PC-9 (cell line): ENCODE data around the gene PIM1. TPM values are rescaled to one million over a fixed set of nuclear protein-coding genes. Genes with fewer than 3 reads are reported as not detected.
A peak's percentile ranks its signal among the peaks of the same experiment; 100 is the strongest.

ENCODE experiments used
- BruUV-seq: library from RNA; stranded (reverse); fragments of 400-500 nt; replicated peaks from 2 replicates; lab custom pipeline; 2021; lab: Mats Ljungman, UMichigan
- CTCF ChIA-PET: fragments of 300-600 bp; sonication (Branson Sonifier 250); formaldehyde crosslinking; loops from one replicate; lab custom pipeline; 2022; ENCODE audit warnings: antibody characterized with exemption; lab: Charles Lee
- POLR2A ChIA-PET: fragments of 300-600 bp; sonication (Branson Sonifier 250); formaldehyde crosslinking; loops from one replicate; lab custom pipeline; 2022; ENCODE audit warnings: antibody characterized with exemption; ENCODE audit not compliant: unreplicated experiment; lab: Charles Lee
- DNase-seq, 2 experiments: peaks; one replicate each; pipeline versions ENCODE4 v3.0.0 to v3.0.0-alpha.2; 2015 to 2022; ENCODE audit warnings: mixed read lengths in 1 of 2
- H2AFZ ChIP-seq: fragments of 200-600 bp; sonication (generic); 2 replicates; pipeline ENCODE4 v1.8.1; 2017; ENCODE audit warnings: antibody characterized with exemption
- H3F3A ChIP-seq: fragments of 200-600 bp; sonication (generic); 2 replicates; pipeline ENCODE4 v1.8.1; 2017; ENCODE audit warnings: antibody characterized with exemption, mild to moderate bottlenecking, low read depth; ENCODE audit not compliant: insufficient read depth
- H3K27ac ChIP-seq: fragments of 200-600 bp; sonication (generic); 2 replicates; pipeline ENCODE4 v1.6.1; 2016; ENCODE audit warnings: mixed run types
- H3K27me3 ChIP-seq: fragments of 200-600 bp; sonication (generic); 2 replicates; pipeline ENCODE4 v1.6.1; 2016; ENCODE audit warnings: low read depth, mixed run types; ENCODE audit not compliant: insufficient read depth
- H3K36me3 ChIP-seq: fragments of 200-600 bp; sonication (generic); 2 replicates; pipeline ENCODE4 v1.6.1; 2016; ENCODE audit warnings: low read depth, mixed run types
- H3K4me1 ChIP-seq: fragments of 200-600 bp; sonication (generic); replicated peaks from 2 replicates; pipeline ENCODE4 v1.6.1; 2016; ENCODE audit warnings: mixed run types; ENCODE audit not compliant: insufficient read depth
- H3K4me2 ChIP-seq: fragments of 200-600 bp; sonication (generic); 2 replicates; pipeline ENCODE4 v1.6.1; 2017; ENCODE audit warnings: mixed run types
- H3K4me3 ChIP-seq: fragments of 200-600 bp; sonication (generic); 2 replicates; pipeline ENCODE4 v1.6.1; 2016; ENCODE audit warnings: mixed run types
- H3K79me2 ChIP-seq: fragments of 200-600 bp; sonication (generic); 2 replicates; pipeline ENCODE4 v1.6.1; 2017; ENCODE audit warnings: low read depth, mixed run types
- H3K9me2 ChIP-seq: fragments of 200-600 bp; sonication (generic); 2 replicates; pipeline ENCODE4 v1.8.1; 2017; ENCODE audit warnings: mild to moderate bottlenecking; ENCODE audit not compliant: insufficient read depth
- H3K9me3 ChIP-seq: fragments of 200-600 bp; sonication (generic); 2 replicates; pipeline ENCODE4 v1.8.1; 2016; ENCODE audit warnings: low read depth; ENCODE audit not compliant: insufficient read depth
- H4K20me1 ChIP-seq: fragments of 200-600 bp; sonication (generic); 2 replicates; pipeline ENCODE4 v1.8.1; 2017; ENCODE audit not compliant: insufficient read depth
- EZH2 ChIP-seq: fragments of 200-600 bp; sonication (generic); IDR thresholded peaks from 2 replicates; pipeline ENCODE4 v1.8.0; 2017; ENCODE audit warnings: antibody characterized with exemption, low read depth
- intact Hi-C: fragments of 100-400 bp; cut with micrococcal nuclease; formaldehyde crosslinking; loops from one replicate; pipeline ENCODE4 v1.10.0; 2022; ENCODE audit not compliant: unreplicated experiment
- total RNA-seq: library from RNA; stranded (reverse); gene quantifications from 2 replicates; pipeline ENCODE4 v1.2.3, GENCODE V29; 2021
- TF ChIP-seq, protein P1 (sequence below): fragments of 200-600 bp; sonication (generic); conservative IDR thresholded peaks from 2 replicates; pipeline ENCODE4 v1.6.1; 2017; ENCODE audit warnings: mixed run types, antibody characterized with exemption, mild to moderate bottlenecking, moderate library complexity

The PIM1 gene
- total RNA-seq, 1 experiment from 2014 or later: 51.0 TPM

DNA sequence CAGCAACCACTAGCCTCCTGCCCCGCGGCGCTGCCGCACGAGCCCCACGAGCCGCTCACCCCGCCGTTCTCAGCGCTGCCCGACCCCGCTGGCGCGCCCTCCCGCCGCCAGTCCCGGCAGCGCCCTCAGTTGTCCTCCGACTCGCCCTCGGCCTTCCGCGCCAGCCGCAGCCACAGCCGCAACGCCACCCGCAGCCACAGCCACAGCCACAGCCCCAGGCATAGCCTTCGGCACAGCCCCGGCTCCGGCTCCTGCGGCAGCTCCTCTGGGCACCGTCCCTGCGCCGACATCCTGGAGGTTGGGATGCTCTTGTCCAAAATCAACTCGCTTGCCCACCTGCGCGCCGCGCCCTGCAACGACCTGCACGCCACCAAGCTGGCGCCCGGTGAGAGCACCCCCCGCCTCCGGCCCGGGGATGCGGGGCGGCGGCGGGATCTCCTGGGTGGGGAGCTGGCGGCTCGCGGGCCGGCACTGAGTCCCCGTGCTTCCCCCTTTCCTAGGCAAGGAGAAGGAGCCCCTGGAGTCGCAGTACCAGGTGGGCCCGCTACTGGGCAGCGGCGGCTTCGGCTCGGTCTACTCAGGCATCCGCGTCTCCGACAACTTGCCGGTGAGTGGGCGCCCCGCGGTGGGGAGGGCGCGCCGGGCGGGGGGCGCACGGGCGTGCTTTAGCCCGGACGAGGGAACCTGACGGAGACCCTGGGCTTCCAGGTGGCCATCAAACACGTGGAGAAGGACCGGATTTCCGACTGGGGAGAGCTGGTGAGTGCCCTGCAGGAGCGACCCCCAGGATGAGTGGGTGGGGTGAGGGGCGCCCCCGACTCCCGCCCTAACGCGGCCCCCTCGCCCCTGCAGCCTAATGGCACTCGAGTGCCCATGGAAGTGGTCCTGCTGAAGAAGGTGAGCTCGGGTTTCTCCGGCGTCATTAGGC, 585 bp downstream of the PIM1 start:
- H3K4me2 ChIP-seq: peak overlapping the region; percentile 91
- peak overlapping the region; percentile 64 for H3K4me3 ChIP-seq
- CTCF ChIA-PET: interaction anchor here (0.7 to 1.4 kb wide), 4 partner anchors 39 to 149 kb away, joined by 3 to 6 read pairs (median 4); no protein-coding TSS in a partner anchor
- intact Hi-C loops: no loop called here
- H3K27me3 ChIP-seq: no peaks in the 10 kb centered on the region
- H3K9me2 ChIP-seq: no peaks in the 10 kb centered on the region
- H4K20me1 ChIP-seq: peaks cover 31% of the 10 kb centered on the region
- H3K79me2 ChIP-seq: peaks cover 40% of the 10 kb centered on the region
- H3K36me3 ChIP-seq: peaks cover 39% of the 10 kb centered on the region
- H3K9me3 ChIP-seq: no peaks in the 10 kb centered on the region
- H3F3A ChIP-seq: peaks cover 65% of the 10 kb centered on the region
- no peak overlapping the region for H2AFZ ChIP-seq
- H3K27ac ChIP-seq: peak overlapping the region; percentile 89
- no peak for TF ChIP-seq EZH2
- TF ChIP-seq, protein P1, sequence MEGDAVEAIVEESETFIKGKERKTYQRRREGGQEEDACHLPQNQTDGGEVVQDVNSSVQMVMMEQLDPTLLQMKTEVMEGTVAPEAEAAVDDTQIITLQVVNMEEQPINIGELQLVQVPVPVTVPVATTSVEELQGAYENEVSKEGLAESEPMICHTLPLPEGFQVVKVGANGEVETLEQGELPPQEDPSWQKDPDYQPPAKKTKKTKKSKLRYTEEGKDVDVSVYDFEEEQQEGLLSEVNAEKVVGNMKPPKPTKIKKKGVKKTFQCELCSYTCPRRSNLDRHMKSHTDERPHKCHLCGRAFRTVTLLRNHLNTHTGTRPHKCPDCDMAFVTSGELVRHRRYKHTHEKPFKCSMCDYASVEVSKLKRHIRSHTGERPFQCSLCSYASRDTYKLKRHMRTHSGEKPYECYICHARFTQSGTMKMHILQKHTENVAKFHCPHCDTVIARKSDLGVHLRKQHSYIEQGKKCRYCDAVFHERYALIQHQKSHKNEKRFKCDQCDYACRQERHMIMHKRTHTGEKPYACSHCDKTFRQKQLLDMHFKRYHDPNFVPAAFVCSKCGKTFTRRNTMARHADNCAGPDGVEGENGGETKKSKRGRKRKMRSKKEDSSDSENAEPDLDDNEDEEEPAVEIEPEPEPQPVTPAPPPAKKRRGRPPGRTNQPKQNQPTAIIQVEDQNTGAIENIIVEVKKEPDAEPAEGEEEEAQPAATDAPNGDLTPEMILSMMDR: no peak
- POLR2A ChIA-PET: interaction anchor here (0.6 to 2.3 kb wide), 8 partner anchors 23 to 460 kb away, joined by 4 to 8 read pairs (median 6); no protein-coding TSS in a partner anchor
- H3K4me1 ChIP-seq: peaks cover 40% of the 10 kb centered on the region
- no TSS peak for BruUV-seq
- peak in 1 of 2 experiments; percentile 25 for DNase-seq

GRCh38 chr6:37171201-37171969, 1.4 kb downstream of the PIM1 start:
- CTCF ChIA-PET: interaction anchor here (0.6 to 1.7 kb wide), 10 partner anchors 28 to 186 kb away, joined by 3 to 10 read pairs (median 6); partner anchors contain the start of gene MTCH1

More at GRCh38 chr6:37171201-37171969, 1.4 kb downstream of the PIM1 start:
- Histone ChIP-seq H3K4me1 (peaks cover 36% of the 10 kb centered on the region), H3K79me2 (peaks cover 40% of the 10 kb centered on the region), H3K27ac (peak overlapping the region; percentile 89), H4K20me1 (peaks cover 31% of the 10 kb centered on the region), H2AFZ (no peak overlapping the region), H3K4me2 (peak overlapping the region; percentile 91), H3F3A (peaks cover 70% of the 10 kb centered on the region), H3K27me3 (no peaks in the 10 kb centered on the region), H3K9me3 (no peaks in the 10 kb centered on the region), H3K36me3 (peaks cover 43% of the 10 kb centered on the region), H3K4me3 (peak overlapping the region; percentile 64), H3K9me2 (no peaks in the 10 kb centered on the region)
- TSS peak; percentile 74 for BruUV-seq
- POLR2A ChIA-PET: interaction anchor here (0.6 to 2.3 kb wide), 4 partner anchors 35 to 45 kb away, joined by 5 to 8 read pairs (median 6); no protein-coding TSS in a partner anchor
- peak in 1 of 2 experiments; percentile 8 for DNase-seq
- no peak for TF ChIP-seq EZH2
- TF ChIP-seq, protein P1: no peak
- intact Hi-C loops: no loop called here
